ENCODE measurements around the gene ENOX1.

- TF ChIP-seq CTCF (IDR thresholded peaks at IDR 0.05; ENCODE audit: extremely low read depth in 1 of 2, insufficient read depth in 1 of 2, low read depth in 1 of 2, low read length in 2 of 2) (no peak), POLR2A (IDR thresholded peaks at IDR 0.05; ENCODE audit: low read depth, low read length) (no peak), EZH2 (IDR thresholded peaks at IDR 0.05; ENCODE audit: borderline replicate concordance, low read depth, low read length, severe bottlenecking) (no peak), POLR2AphosphoS5 (IDR thresholded peaks at IDR 0.05; ENCODE audit: insufficient read depth, low read depth, low read length) (no peak), MYC (IDR thresholded peaks at IDR 0.05; ENCODE audit: low read depth, low read length) (no peak), MAX (IDR thresholded peaks at IDR 0.05; ENCODE audit: insufficient read depth, insufficient read length) (no peak), FOS (IDR thresholded peaks at IDR 0.05; ENCODE audit: borderline replicate concordance, insufficient read depth, low read length) (no peak), JUN (IDR thresholded peaks at IDR 0.05; ENCODE audit: borderline replicate concordance, insufficient read depth, insufficient read length, low read depth) (no peak)
These were observed 352.6 kb downstream of the ENOX1 start for GRCh38 chr13:43434191-43434590.
